DOHH2 (cell line): ENCODE measurements around the gene ZKSCAN3.

Experiments used
- H3F3A ChIP-seq: fragments of 200-600 bp; sonication (generic), shearing (Covaris generic); 2 replicates; pipeline ENCODE4 v1.6.0; 2016; ENCODE audit warnings: antibody characterized with exemption, mild to moderate bottlenecking; ENCODE audit not compliant: control insufficient read depth, insufficient read depth
- H3K27ac ChIP-seq: fragments of 200-600 bp; sonication (generic); 2 replicates; pipeline ENCODE4 v1.5.1; 2014; ENCODE audit warnings: low read depth, mild to moderate bottlenecking, low read length, moderate library complexity
- H3K27me3 ChIP-seq: fragments of 200-600 bp; sonication (generic); 2 replicates; pipeline ENCODE4 v1.6.1; 2014; ENCODE audit warnings: mild to moderate bottlenecking, low read length, mixed read lengths; ENCODE audit not compliant: control insufficient read depth
- H3K36me3 ChIP-seq: fragments of 200-600 bp; sonication (generic); 2 replicates; pipeline ENCODE4 v1.6.1; 2014; ENCODE audit warnings: mild to moderate bottlenecking, low read length, moderate library complexity, mixed read lengths; ENCODE audit not compliant: control insufficient read depth
- H3K4me1 ChIP-seq: fragments of 200-600 bp; sonication (generic); 2 replicates; pipeline ENCODE4 v1.6.1; 2014; ENCODE audit warnings: mild to moderate bottlenecking, low read length, mixed read lengths; ENCODE audit not compliant: control insufficient read depth
- H3K4me2 ChIP-seq: fragments of 200-600 bp; sonication (generic); 2 replicates; pipeline ENCODE4 v1.6.0; 2014; ENCODE audit warnings: mild to moderate bottlenecking, low read length, moderate library complexity
- H3K4me3 ChIP-seq: fragments of 200-600 bp; sonication (generic); 2 replicates; pipeline ENCODE4 v1.5.1; 2014; ENCODE audit warnings: mild to moderate bottlenecking, low read length, mixed read lengths
- H3K79me2 ChIP-seq: fragments of 200-600 bp; sonication (generic); 2 replicates; pipeline ENCODE4 v1.6.1; 2014; ENCODE audit warnings: mild to moderate bottlenecking, low read length, mixed read lengths; ENCODE audit not compliant: control insufficient read depth
- H3K9me2 ChIP-seq: fragments of 200-600 bp; sonication (generic); replicated peaks from 2 replicates; pipeline ENCODE4 v1.6.1; 2014; ENCODE audit warnings: mild to moderate bottlenecking, low read length, mixed read lengths; ENCODE audit not compliant: control insufficient read depth
- H3K9me3 ChIP-seq: fragments of 200-600 bp; sonication (generic); 2 replicates; pipeline ENCODE4 v1.6.1; 2014; ENCODE audit warnings: antibody characterized with exemption, low read length, mixed read lengths; ENCODE audit not compliant: control insufficient read depth, insufficient read depth
- H4K20me1 ChIP-seq: fragments of 200-600 bp; sonication (generic); 2 replicates; pipeline ENCODE4 v1.6.0; 2014; ENCODE audit warnings: low read depth, mild to moderate bottlenecking, antibody characterized with exemption, low read length, moderate library complexity; ENCODE audit not compliant: control insufficient read depth, insufficient read depth
- EZH2phosphoT487 ChIP-seq: fragments of 200-600 bp; sonication (generic); IDR thresholded peaks from 2 replicates; pipeline ENCODE4 v1.6.1; 2017; ENCODE audit warnings: borderline replicate concordance, mild to moderate bottlenecking, antibody characterized with exemption, low read length, moderate library complexity, mixed read lengths
- TF ChIP-seq, protein P1 (sequence below): fragments of 200-600 bp; sonication (generic); IDR thresholded peaks from one replicate; pipeline ENCODE4 v1.5.1; 2014; ENCODE audit warnings: antibody characterized with exemption, mild to moderate bottlenecking, low read depth, low read length; ENCODE audit not compliant: poor library complexity, severe bottlenecking

The ZKSCAN3 gene

DNA sequence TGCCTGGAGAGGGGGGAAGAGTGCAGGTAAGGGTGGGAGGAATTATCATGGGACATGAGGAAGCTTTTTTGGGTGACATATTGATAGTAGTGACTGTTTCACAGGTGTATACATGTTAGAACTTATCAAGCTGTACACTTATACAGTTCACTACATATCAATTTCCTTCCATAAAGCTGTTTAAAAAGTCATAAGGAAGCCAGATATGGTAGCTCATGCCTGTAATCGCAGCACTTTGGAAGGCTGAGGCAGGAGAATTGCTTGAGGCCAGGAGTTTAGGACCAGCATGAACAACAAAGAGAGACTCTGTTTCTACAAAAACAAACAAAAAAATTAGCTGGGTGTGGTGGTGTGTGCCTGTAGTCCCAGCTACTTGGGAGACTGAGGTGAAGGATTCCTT lies 28.1 kb downstream of the ZKSCAN3 start:
- H3K27ac ChIP-seq, result no peak overlapping the region
- H3K9me3 ChIP-seq, result peaks cover 3% of the 10 kb centered on the region; the same call in 1 of the 2 replicates
- no peak overlapping the region for H3K4me3 ChIP-seq
- no peaks in the 10 kb centered on the region for H3K4me1 ChIP-seq
- no peaks in the 10 kb centered on the region for H4K20me1 ChIP-seq
- no peak overlapping the region for H3K4me2 ChIP-seq
- no peaks in the 10 kb centered on the region for H3K9me2 ChIP-seq
- H3K27me3 ChIP-seq, result no peaks in the 10 kb centered on the region
- peaks cover 38% of the 10 kb centered on the region for H3K36me3 ChIP-seq
- 0 out of 2 replicates have a peak, but pooled peaks cover 4% of the 10 kb centered on the region for H3F3A ChIP-seq
- no peak for TF ChIP-seq EZH2phosphoT487
- TF ChIP-seq, protein P1, sequence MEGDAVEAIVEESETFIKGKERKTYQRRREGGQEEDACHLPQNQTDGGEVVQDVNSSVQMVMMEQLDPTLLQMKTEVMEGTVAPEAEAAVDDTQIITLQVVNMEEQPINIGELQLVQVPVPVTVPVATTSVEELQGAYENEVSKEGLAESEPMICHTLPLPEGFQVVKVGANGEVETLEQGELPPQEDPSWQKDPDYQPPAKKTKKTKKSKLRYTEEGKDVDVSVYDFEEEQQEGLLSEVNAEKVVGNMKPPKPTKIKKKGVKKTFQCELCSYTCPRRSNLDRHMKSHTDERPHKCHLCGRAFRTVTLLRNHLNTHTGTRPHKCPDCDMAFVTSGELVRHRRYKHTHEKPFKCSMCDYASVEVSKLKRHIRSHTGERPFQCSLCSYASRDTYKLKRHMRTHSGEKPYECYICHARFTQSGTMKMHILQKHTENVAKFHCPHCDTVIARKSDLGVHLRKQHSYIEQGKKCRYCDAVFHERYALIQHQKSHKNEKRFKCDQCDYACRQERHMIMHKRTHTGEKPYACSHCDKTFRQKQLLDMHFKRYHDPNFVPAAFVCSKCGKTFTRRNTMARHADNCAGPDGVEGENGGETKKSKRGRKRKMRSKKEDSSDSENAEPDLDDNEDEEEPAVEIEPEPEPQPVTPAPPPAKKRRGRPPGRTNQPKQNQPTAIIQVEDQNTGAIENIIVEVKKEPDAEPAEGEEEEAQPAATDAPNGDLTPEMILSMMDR, result no peak
- no peaks in the 10 kb centered on the region for H3K79me2 ChIP-seq

DNA sequence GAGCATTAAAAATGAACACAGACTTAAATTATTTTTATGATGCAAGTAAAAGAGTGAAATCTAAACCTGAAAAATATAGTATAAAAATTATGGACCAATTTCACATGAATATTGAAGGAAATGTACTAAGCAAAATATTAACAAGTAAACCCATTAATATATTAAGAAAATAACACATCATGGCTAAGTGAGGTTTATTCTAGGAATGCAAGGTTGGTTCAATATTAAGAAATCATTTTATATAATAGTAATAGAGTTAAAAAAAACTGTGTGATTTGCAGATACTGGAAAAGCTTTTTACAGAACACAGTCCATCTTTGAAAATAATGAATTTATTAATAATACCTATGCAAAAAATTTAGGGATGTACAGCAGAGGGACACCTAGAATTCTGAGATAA lies 28.9 kb downstream of the ZKSCAN3 start:
- H4K20me1 ChIP-seq, result no peaks in the 10 kb centered on the region
- peaks cover 42% of the 10 kb centered on the region for H3K36me3 ChIP-seq
- no peaks in the 10 kb centered on the region for H3K79me2 ChIP-seq

DNA sequence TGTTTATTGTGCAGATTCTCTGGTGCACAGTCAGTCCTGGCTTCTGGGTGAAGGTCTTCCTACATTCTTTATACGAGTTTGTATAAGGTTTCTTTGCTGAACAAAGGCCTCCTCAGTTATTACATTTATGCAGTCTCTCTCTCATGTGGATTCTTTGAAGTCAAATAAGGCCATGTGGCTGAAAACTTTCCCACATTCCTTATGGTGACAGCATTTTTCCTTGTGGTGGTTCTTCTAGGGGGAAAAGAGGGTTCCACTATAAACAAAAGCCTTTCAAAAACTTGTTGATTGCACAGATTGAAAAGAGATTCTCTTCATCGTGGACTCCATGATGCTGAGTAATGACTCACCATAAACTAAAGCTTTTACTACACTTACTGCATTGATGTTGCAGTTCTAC lies 30.6 kb downstream of the ZKSCAN3 start:
- Histone ChIP-seq H3K9me2 (no peaks in the 10 kb centered on the region), H4K20me1 (no peaks in the 10 kb centered on the region), H3K27ac (no peak overlapping the region), H3F3A (no peaks in the 10 kb centered on the region), H3K4me3 (no peak overlapping the region), H3K36me3 (peaks cover 47% of the 10 kb centered on the region), H3K27me3 (no peaks in the 10 kb centered on the region), H3K4me1 (no peaks in the 10 kb centered on the region), H3K9me3 (peaks cover 3% of the 10 kb centered on the region; the same call in 1 of the 2 replicates), H3K79me2 (no peaks in the 10 kb centered on the region), H3K4me2 (no peak overlapping the region)
- no peak for TF ChIP-seq EZH2phosphoT487
- TF ChIP-seq, protein P1, result no peak

More for the DNA sequence above, 28.9 kb downstream of the ZKSCAN3 start:
- Histone ChIP-seq H3K4me1 (no peaks in the 10 kb centered on the region), H3K4me2 (no peak overlapping the region), H3K9me3 (peaks cover 3% of the 10 kb centered on the region; the same call in 1 of the 2 replicates), H3F3A (0 out of 2 replicates have a peak, but pooled peaks cover 4% of the 10 kb centered on the region), H3K4me3 (no peak overlapping the region), H3K9me2 (no peaks in the 10 kb centered on the region), H3K27me3 (no peaks in the 10 kb centered on the region), H3K27ac (no peak overlapping the region)
- TF ChIP-seq EZH2phosphoT487, result no peak

DNA sequence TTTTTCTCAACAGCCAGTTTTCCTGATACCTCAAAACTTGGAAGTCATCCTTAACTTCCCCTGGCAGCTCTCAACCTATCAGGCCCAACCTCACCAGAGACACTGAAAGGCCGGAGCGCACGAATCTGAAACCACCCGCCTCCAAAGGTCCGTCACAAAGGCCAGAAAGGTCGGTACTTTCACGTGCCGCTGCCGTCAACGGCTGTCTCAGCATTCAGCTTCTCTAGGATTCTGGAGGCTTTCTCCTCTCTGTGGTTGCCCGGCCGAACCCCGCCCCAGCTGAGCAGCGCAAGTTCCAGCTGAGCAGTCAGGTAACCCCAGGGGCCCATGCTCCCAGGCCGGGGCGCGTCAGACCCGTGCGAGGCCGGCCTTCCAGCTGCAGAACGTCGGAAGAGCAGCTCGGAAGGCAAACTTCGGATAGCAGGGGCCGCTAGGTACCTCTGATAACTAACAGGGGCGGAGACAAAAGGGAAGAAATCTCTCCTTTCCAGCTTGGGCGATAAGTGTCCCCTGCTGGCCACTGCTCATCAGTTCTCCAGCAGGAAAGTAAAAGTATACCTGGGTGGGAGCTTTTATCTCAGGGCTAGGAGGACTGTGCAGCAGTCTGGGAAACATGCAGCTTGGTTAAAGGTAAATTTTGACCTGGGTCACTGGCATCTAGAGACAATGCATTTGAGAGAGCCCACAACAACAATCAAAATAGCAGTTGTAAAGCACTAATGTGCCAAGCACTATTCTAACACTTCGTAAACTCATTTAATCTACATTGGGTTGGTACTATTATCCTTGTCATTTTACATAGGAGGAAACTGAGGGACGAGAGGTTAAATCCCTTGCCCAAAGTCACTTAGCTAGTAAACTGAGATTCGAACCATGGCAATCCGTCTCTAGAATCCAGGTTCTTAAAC lies 33.7 kb downstream of the ZKSCAN3 start:
- Histone ChIP-seq H3K79me2 (peaks cover 8% of the 10 kb centered on the region), H3K4me3 (peak overlapping the region; percentile 7; the same call in 1 of the 2 replicates), H3K4me2 (peak overlapping the region; percentile 25; the same call in 1 of the 2 replicates), H3K36me3 (peaks cover 51% of the 10 kb centered on the region), H3K9me2 (no peaks in the 10 kb centered on the region), H3K9me3 (no peaks in the 10 kb centered on the region), H3K27ac (no peak overlapping the region), H3K4me1 (no peaks in the 10 kb centered on the region), H3F3A (no peaks in the 10 kb centered on the region), H4K20me1 (no peaks in the 10 kb centered on the region), H3K27me3 (no peaks in the 10 kb centered on the region)
- no peak for TF ChIP-seq EZH2phosphoT487
- TF ChIP-seq, protein P1, result no peak
